ENCODE data around the gene CD180.

CD180 gene

DNA sequence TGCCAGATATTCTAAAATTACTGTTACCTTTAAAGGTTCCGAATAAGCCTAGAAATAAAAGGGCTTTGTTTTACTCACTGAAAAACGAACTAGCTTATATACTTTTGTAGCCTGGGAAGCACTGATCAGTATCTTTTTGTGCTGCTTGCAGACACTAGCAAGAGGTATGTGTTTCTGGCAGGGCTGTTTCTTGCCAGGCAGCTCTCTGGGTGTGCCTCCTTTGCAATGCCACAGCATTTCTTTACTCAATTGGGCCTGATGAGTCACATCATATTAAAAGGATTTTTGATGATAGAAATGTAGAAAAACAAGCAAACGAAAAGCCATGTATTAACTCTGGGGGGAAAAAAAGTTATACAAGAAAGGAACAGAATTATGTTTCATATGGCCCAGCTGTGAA lies 35.6 kb downstream of the CD180 start:
- Histone ChIP-seq H3K4ac (ENCODE audit: low read depth, low read length) (no peak overlapping the region), H4K8ac (ENCODE audit: low read depth, low read length) (no peak overlapping the region), H3K4me2 (ENCODE audit: low read length) (no peak overlapping the region), H2AK5ac (ENCODE audit: low read length) (no peak overlapping the region), H3K4me1 (ENCODE audit: control insufficient read depth, low read depth, low read length) (no peaks in the 10 kb centered on the region), H3K4me3 (ENCODE audit: low read length) (no peak overlapping the region), H2BK15ac (replicated peaks; ENCODE audit: low read depth) (no peak overlapping the region), H3K56ac (ENCODE audit: low read length) (no peak overlapping the region), H3K79me2 (ENCODE audit: control insufficient read depth, insufficient read depth, low read length) (no peaks in the 10 kb centered on the region), H3K36me3 (ENCODE audit: control insufficient read depth, insufficient read depth, low read length) (no peaks in the 10 kb centered on the region), H3K9ac (ENCODE audit: low read length) (no peak overlapping the region), H3K79me1 (ENCODE audit: low read length) (no peaks in the 10 kb centered on the region), H3K18ac (ENCODE audit: low read length) (no peak overlapping the region), H4K5ac (ENCODE audit: low read length) (no peak overlapping the region), H2BK5ac (ENCODE audit: low read length) (no peak overlapping the region), H3K23ac (ENCODE audit: low read length) (no peak overlapping the region), H3K27me3 (ENCODE audit: insufficient read depth, low read length, poor library complexity) (no peaks in the 10 kb centered on the region), H2BK120ac (ENCODE audit: low read depth, low read length) (no peak overlapping the region), H3K27ac (ENCODE audit: low read depth, low read length) (no peak overlapping the region)
- no CpG with 5 or more reads among the region's 3 CpGs for WGBS (ENCODE audit: extremely low coverage, insufficient coverage, low lambda C conversion rate)
- DNase-seq = peak; percentile 27

DNA sequence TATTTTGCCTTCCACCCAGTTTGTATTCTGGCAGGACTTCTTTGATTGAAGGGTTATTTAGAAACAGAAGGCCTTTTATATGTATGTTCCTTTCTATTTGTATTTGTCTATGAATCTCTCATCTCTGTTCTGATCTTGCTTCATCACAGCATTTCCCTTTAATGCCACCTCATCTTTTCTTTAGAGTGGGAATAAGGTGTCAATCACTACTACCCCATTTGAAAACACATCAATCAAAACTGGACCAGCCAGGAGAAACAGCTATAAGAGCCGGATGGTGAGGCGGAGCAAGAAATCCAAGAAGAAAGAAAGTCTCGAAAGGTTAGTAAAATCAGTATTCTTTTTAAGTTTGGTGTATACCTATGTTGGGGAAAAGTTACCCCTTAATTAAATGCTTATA lies 36.3 kb downstream of the CD180 start:
- Histone ChIP-seq H4K5ac (ENCODE audit: low read length) (no peak overlapping the region), H3K4ac (ENCODE audit: low read depth, low read length) (no peak overlapping the region), H2BK120ac (ENCODE audit: low read depth, low read length) (no peak overlapping the region), H2BK15ac (replicated peaks; ENCODE audit: low read depth) (no peak overlapping the region), H3K27me3 (ENCODE audit: insufficient read depth, low read length, poor library complexity) (no peaks in the 10 kb centered on the region), H3K18ac (ENCODE audit: low read length) (no peak overlapping the region), H3K9ac (ENCODE audit: low read length) (no peak overlapping the region), H3K27ac (ENCODE audit: low read depth, low read length) (no peak overlapping the region), H3K4me3 (ENCODE audit: low read length) (no peak overlapping the region), H2BK5ac (ENCODE audit: low read length) (no peak overlapping the region), H3K4me1 (ENCODE audit: control insufficient read depth, low read depth, low read length) (no peaks in the 10 kb centered on the region), H3K79me1 (ENCODE audit: low read length) (no peaks in the 10 kb centered on the region), H3K23ac (ENCODE audit: low read length) (no peak overlapping the region), H3K36me3 (ENCODE audit: control insufficient read depth, insufficient read depth, low read length) (no peaks in the 10 kb centered on the region), H3K4me2 (ENCODE audit: low read length) (no peak overlapping the region), H4K8ac (ENCODE audit: low read depth, low read length) (no peak overlapping the region), H2AK5ac (ENCODE audit: low read length) (no peak overlapping the region), H3K79me2 (ENCODE audit: control insufficient read depth, insufficient read depth, low read length) (no peaks in the 10 kb centered on the region), H3K56ac (ENCODE audit: low read length) (no peak overlapping the region)
- WGBS (ENCODE audit: extremely low coverage, insufficient coverage, low lambda C conversion rate) = no CpG with 5 or more reads among the region's 3 CpGs
- no peak for DNase-seq

DNA sequence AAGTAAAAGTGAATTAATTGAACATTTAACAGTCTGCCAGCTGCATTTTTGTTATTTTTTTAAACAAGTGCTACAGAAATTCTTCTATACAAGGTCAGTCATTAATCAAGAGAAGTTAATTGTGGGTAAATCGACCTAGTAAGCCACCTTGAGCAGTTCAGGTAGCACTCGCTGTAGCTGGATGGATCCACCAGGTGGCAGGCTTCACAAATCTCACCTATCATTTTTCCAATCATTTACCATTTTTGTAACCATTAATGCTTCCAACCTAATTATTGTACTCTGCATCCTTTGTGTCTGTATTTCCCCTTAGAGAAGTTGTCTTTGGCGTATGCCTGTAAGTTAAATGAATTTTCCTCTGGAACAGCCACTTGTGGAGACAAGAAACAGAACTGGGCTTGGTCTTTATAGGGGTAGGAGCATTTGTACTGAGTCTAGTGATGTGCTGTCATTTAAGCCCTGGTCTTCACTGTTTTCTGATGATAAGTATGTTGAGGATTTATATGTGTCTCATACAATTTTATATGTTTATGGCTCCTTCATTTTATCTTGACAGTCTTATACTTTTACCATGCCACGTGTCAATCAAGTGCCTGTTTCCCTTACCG lies 39.5 kb downstream of the CD180 start:
- H2AK5ac ChIP-seq (ENCODE audit: low read length) = no peak overlapping the region
- no peak overlapping the region for H3K4me2 ChIP-seq (ENCODE audit: low read length)
- peak; percentile 39 for DNase-seq
- H2BK120ac ChIP-seq (ENCODE audit: low read depth, low read length) = no peak overlapping the region
- no peak overlapping the region for H3K4ac ChIP-seq (ENCODE audit: low read depth, low read length)
- WGBS (ENCODE audit: extremely low coverage, insufficient coverage, low lambda C conversion rate) = no CpG with 5 or more reads among the region's 5 CpGs
- H4K8ac ChIP-seq (ENCODE audit: low read depth, low read length) = no peak overlapping the region
- no peak overlapping the region for H3K18ac ChIP-seq (ENCODE audit: low read length)
- H3K79me1 ChIP-seq (ENCODE audit: low read length) = no peaks in the 10 kb centered on the region
- H3K79me2 ChIP-seq (ENCODE audit: control insufficient read depth, insufficient read depth, low read length) = no peaks in the 10 kb centered on the region
- no peaks in the 10 kb centered on the region for H3K36me3 ChIP-seq (ENCODE audit: control insufficient read depth, insufficient read depth, low read length)
- no peak overlapping the region for H4K5ac ChIP-seq (ENCODE audit: low read length)
- no peak overlapping the region for H3K56ac ChIP-seq (ENCODE audit: low read length)
- no peak overlapping the region for H3K4me3 ChIP-seq (ENCODE audit: low read length)
- no peak overlapping the region for H3K23ac ChIP-seq (ENCODE audit: low read length)
- no peak overlapping the region for H3K9ac ChIP-seq (ENCODE audit: low read length)
- H3K27ac ChIP-seq (ENCODE audit: low read depth, low read length) = no peak overlapping the region
- no peaks in the 10 kb centered on the region for H3K27me3 ChIP-seq (ENCODE audit: insufficient read depth, low read length, poor library complexity)
- no peaks in the 10 kb centered on the region for H3K4me1 ChIP-seq (ENCODE audit: control insufficient read depth, low read depth, low read length)
- H2BK5ac ChIP-seq (ENCODE audit: low read length) = no peak overlapping the region
- no peak overlapping the region for H2BK15ac ChIP-seq (replicated peaks; ENCODE audit: low read depth)

DNA sequence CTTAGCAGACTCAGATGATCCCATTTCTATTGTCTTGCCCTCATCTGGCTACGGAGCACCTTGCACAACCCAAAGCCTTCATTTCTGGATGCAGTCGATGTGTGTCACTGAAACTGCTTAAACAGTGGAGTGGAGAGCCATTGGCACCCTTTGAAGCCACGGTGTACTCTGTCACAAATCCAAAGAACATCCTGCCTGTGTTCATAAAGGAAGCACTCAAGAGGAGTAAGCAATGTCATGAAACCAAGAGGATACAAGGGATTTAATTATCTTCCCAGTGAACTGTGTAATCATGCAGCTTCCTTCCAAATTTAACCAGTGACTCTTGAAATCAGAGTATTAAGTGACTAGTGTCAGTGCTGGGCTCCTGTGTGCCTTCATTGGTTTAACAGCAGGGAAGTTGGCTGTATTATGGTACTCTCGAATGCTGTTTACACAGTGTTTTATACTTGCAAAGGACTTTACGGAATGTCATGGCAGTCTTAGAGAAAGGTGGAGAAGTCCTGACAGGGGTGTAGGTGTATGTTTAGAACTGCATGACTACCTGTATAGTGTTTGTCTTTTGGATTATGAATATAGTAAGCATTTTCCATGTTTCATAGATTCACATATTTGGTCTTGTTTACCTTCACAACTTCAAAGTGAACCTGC lies 41.9 kb downstream of the CD180 start:
- Histone ChIP-seq H3K27ac (ENCODE audit: low read depth, low read length) (no peak overlapping the region), H3K4me3 (ENCODE audit: low read length) (no peak overlapping the region), H3K36me3 (ENCODE audit: control insufficient read depth, insufficient read depth, low read length) (no peaks in the 10 kb centered on the region), H3K79me2 (ENCODE audit: control insufficient read depth, insufficient read depth, low read length) (no peaks in the 10 kb centered on the region), H3K18ac (ENCODE audit: low read length) (no peak overlapping the region), H3K4me1 (ENCODE audit: control insufficient read depth, low read depth, low read length) (no peaks in the 10 kb centered on the region), H3K23ac (ENCODE audit: low read length) (no peak overlapping the region), H3K4ac (ENCODE audit: low read depth, low read length) (no peak overlapping the region), H2BK5ac (ENCODE audit: low read length) (no peak overlapping the region), H3K9ac (ENCODE audit: low read length) (no peak overlapping the region), H2AK5ac (ENCODE audit: low read length) (no peak overlapping the region), H2BK120ac (ENCODE audit: low read depth, low read length) (no peak overlapping the region), H4K8ac (ENCODE audit: low read depth, low read length) (no peak overlapping the region), H2BK15ac (replicated peaks; ENCODE audit: low read depth) (no peak overlapping the region), H3K79me1 (ENCODE audit: low read length) (no peaks in the 10 kb centered on the region), H3K4me2 (ENCODE audit: low read length) (no peak overlapping the region), H4K5ac (ENCODE audit: low read length) (no peak overlapping the region), H3K27me3 (ENCODE audit: insufficient read depth, low read length, poor library complexity) (no peaks in the 10 kb centered on the region), H3K56ac (ENCODE audit: low read length) (no peak overlapping the region)
- WGBS (ENCODE audit: extremely low coverage, insufficient coverage, low lambda C conversion rate) = no CpG with 5 or more reads among the region's 5 CpGs
- no peak for DNase-seq

DNA sequence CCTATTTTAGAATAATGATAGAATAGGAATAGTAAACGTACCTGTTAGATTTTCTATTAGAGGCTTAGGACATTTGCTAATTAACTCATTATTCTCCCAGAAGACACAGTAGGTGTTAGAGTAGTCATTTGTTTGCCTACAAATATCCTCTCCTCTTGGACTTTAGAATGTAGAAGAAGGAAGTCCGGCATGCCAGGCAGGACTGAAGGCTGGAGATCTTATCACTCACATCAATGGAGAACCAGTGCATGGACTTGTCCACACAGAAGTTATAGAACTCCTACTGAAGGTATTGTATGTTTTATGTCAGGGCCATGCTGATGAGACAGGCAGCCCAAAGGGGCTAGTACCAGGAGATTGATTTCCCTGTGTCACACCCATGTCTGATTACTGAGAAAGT lies 43.3 kb downstream of the CD180 start:
- no peak overlapping the region for H2AK5ac ChIP-seq (ENCODE audit: low read length)
- H3K27me3 ChIP-seq (ENCODE audit: insufficient read depth, low read length, poor library complexity) = no peaks in the 10 kb centered on the region
- no peak overlapping the region for H3K4me2 ChIP-seq (ENCODE audit: low read length)
- no peak overlapping the region for H4K8ac ChIP-seq (ENCODE audit: low read depth, low read length)
- no peak overlapping the region for H2BK15ac ChIP-seq (replicated peaks; ENCODE audit: low read depth)
- H3K4ac ChIP-seq (ENCODE audit: low read depth, low read length) = no peak overlapping the region
- H3K27ac ChIP-seq (ENCODE audit: low read depth, low read length) = no peak overlapping the region
- no peak overlapping the region for H3K18ac ChIP-seq (ENCODE audit: low read length)
- H3K79me2 ChIP-seq (ENCODE audit: control insufficient read depth, insufficient read depth, low read length) = no peaks in the 10 kb centered on the region
- H3K4me3 ChIP-seq (ENCODE audit: low read length) = no peak overlapping the region
- no peak overlapping the region for H3K56ac ChIP-seq (ENCODE audit: low read length)
- H3K36me3 ChIP-seq (ENCODE audit: control insufficient read depth, insufficient read depth, low read length) = no peaks in the 10 kb centered on the region
- no peak overlapping the region for H2BK5ac ChIP-seq (ENCODE audit: low read length)
- H4K5ac ChIP-seq (ENCODE audit: low read length) = no peak overlapping the region
- no peak overlapping the region for H2BK120ac ChIP-seq (ENCODE audit: low read depth, low read length)
- H3K79me1 ChIP-seq (ENCODE audit: low read length) = no peaks in the 10 kb centered on the region
- no peak overlapping the region for H3K23ac ChIP-seq (ENCODE audit: low read length)
- DNase-seq = no peak
- H3K9ac ChIP-seq (ENCODE audit: low read length) = no peak overlapping the region
- no CpG with 5 or more reads among the region's 2 CpGs for WGBS (ENCODE audit: extremely low coverage, insufficient coverage, low lambda C conversion rate)
- H3K4me1 ChIP-seq (ENCODE audit: control insufficient read depth, low read depth, low read length) = no peaks in the 10 kb centered on the region

DNA sequence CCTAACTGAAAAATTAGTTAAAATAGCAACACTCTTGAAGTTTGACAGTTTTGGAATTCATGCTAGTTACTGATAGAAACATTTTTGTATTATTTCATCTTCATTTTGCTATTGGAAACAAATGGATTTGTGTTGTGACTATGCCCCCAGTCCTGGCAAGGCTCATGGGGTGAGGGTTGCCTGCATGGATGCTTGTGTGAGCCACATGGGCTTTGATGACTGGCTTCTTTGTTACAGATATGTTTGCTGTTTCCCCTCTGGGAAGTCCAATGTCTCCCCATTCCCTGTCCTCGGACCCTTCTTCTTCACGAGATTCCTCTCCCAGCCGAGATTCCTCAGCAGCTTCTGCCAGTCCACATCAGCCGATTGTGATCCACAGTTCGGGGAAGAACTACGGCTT lies 44.2 kb downstream of the CD180 start:
- H4K8ac ChIP-seq (ENCODE audit: low read depth, low read length) = no peak overlapping the region
- no peak overlapping the region for H3K27ac ChIP-seq (ENCODE audit: low read depth, low read length)
- H3K36me3 ChIP-seq (ENCODE audit: control insufficient read depth, insufficient read depth, low read length) = no peaks in the 10 kb centered on the region
- no peaks in the 10 kb centered on the region for H3K79me2 ChIP-seq (ENCODE audit: control insufficient read depth, insufficient read depth, low read length)
- no peak overlapping the region for H3K4me2 ChIP-seq (ENCODE audit: low read length)
- H3K4me1 ChIP-seq (ENCODE audit: control insufficient read depth, low read depth, low read length) = no peaks in the 10 kb centered on the region
- no peak overlapping the region for H2AK5ac ChIP-seq (ENCODE audit: low read length)
- H3K4ac ChIP-seq (ENCODE audit: low read depth, low read length) = no peak overlapping the region
- H2BK15ac ChIP-seq (replicated peaks; ENCODE audit: low read depth) = no peak overlapping the region
- H2BK120ac ChIP-seq (ENCODE audit: low read depth, low read length) = no peak overlapping the region
- H4K5ac ChIP-seq (ENCODE audit: low read length) = no peak overlapping the region
- no peaks in the 10 kb centered on the region for H3K79me1 ChIP-seq (ENCODE audit: low read length)
- no peak overlapping the region for H3K4me3 ChIP-seq (ENCODE audit: low read length)
- no peak overlapping the region for H3K56ac ChIP-seq (ENCODE audit: low read length)
- no CpG with 5 or more reads among the region's 6 CpGs for WGBS (ENCODE audit: extremely low coverage, insufficient coverage, low lambda C conversion rate)
- H2BK5ac ChIP-seq (ENCODE audit: low read length) = no peak overlapping the region
- no peak for DNase-seq
- H3K18ac ChIP-seq (ENCODE audit: low read length) = no peak overlapping the region
- no peaks in the 10 kb centered on the region for H3K27me3 ChIP-seq (ENCODE audit: insufficient read depth, low read length, poor library complexity)
- H3K23ac ChIP-seq (ENCODE audit: low read length) = no peak overlapping the region
- H3K9ac ChIP-seq (ENCODE audit: low read length) = no peak overlapping the region

Data from mesendoderm (in vitro differentiated cells).